ENCODE results near the gene C15orf39.
"Not testable (repeated sequence)": the region's sequence is repeated elsewhere in the genome, so short reads cannot be mapped to it uniquely, and the experiment has no call there.

C15orf39 gene

GRCh38 chr15:75227663-75228280, 26.1 kb downstream of the C15orf39 start:
- DNase-seq (ENCODE audit: low read depth, low spot score) = no peak
- no peak overlapping the region for H3K27ac ChIP-seq

GRCh38 chr15:75228787-75229186, 27.1 kb downstream of the C15orf39 start:
- H3K27ac ChIP-seq = no peak overlapping the region
- no peak for DNase-seq (ENCODE audit: low read depth, low spot score)

DNA sequence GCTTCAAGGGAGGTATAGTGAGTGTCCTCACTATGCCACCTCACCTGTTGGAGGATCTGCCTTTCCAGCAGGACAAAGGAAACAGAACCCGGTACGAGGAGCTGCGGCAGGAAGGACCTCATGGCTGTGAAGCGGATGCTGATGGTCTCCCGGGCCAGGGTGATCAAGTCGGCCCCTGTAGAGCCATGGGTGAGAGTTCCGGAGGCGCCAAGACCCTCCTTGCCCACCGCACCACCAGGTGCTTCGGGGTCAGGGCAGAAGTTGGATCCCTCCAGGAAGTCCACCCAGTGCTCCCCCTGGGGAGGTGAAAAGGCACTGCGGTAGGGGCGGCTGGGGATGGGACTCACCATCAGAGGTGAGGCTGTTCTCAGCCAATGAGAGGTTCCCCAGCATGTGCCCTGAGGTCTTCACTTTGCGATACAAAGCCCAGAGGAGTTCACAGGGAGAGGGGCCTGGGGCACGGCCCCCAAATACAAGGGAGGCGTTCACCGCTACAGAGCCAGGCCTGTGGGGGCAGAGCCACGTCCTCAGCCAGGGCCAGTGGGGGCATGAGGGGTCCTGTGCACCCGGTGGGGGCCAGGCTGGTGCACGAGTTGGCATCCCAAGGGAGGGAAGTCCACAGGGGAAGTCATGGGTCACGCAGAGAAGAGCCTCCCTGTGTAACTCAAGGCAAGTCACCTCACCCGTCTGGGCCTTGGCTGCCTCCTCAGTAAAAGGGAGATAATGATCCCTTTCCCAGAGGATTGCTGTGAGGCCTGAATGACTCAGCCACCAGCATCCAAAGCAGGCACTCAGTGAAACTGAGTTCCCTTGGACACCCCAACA, 27.7 kb downstream of the C15orf39 start:
- no peak for DNase-seq (ENCODE audit: low read depth, low spot score)

GRCh38 chr15:75230016-75230343, 28.3 kb downstream of the C15orf39 start:
- DNase-seq (ENCODE audit: low read depth, low spot score) = no peak
- no peak overlapping the region for H3K27ac ChIP-seq

More for the DNA sequence above, 27.7 kb downstream of the C15orf39 start:
- no peak overlapping the region for H3K27ac ChIP-seq

- DNase-seq (ENCODE audit: low read depth, low spot score) = no peak
- no peak overlapping the region for H3K27ac ChIP-seq
Observed at GRCh38 chr15:75230551-75231371, 29.1 kb downstream of the C15orf39 start.

- no peak overlapping the region for H3K27ac ChIP-seq
- no peak for DNase-seq (ENCODE audit: low read depth, low spot score)
Observed at GRCh38 chr15:75231836-75232235, 30.2 kb downstream of the C15orf39 start.

DNA sequence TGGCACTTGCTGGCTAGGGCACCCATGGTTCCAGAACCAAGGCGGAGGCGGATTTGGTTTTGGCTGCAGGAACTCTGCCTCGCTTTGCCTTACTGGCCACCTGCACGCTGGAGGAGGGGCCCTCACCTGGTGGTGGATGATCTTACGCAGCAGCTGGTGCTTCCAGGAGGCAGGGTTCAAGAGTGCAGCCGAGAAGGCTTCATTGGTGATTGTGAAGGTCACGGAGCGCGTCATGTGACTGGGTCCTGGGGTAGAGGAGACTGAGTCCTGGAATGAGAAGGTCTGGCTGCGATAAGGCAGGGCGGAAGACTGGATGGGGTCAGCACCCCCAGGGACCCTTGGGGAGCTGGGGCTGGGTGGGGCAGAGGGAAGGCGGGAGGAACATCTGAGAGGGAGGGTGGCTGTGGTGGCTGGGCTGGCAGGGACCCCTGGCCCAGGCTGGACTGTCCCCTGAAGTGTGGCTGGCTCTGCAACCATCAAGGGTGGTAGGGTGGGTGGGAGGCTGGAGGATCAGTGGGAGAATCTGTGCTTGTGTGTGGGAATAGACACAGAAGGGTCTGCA, 30.7 kb downstream of the C15orf39 start:
- H3K27ac ChIP-seq = no peak overlapping the region
- DNase-seq (ENCODE audit: low read depth, low spot score) = no peak

- no peak for DNase-seq (ENCODE audit: low read depth, low spot score)
- no peak overlapping the region for H3K27ac ChIP-seq
Observed at GRCh38 chr15:75232826-75233503, 31.3 kb downstream of the C15orf39 start.

- no peak for DNase-seq (ENCODE audit: low read depth, low spot score)
- no peak overlapping the region for H3K27ac ChIP-seq
Observed at GRCh38 chr15:75233504-75234190, 32.0 kb downstream of the C15orf39 start.

GRCh38 chr15:75234191-75234810, 32.6 kb downstream of the C15orf39 start:
- H3K27ac ChIP-seq = no peak overlapping the region
- DNase-seq (ENCODE audit: low read depth, low spot score) = no peak

GRCh38 chr15:75235051-75235673, 33.5 kb downstream of the C15orf39 start:
- DNase-seq (ENCODE audit: low read depth, low spot score) = no peak
- H3K27ac ChIP-seq = no peak overlapping the region

DNA sequence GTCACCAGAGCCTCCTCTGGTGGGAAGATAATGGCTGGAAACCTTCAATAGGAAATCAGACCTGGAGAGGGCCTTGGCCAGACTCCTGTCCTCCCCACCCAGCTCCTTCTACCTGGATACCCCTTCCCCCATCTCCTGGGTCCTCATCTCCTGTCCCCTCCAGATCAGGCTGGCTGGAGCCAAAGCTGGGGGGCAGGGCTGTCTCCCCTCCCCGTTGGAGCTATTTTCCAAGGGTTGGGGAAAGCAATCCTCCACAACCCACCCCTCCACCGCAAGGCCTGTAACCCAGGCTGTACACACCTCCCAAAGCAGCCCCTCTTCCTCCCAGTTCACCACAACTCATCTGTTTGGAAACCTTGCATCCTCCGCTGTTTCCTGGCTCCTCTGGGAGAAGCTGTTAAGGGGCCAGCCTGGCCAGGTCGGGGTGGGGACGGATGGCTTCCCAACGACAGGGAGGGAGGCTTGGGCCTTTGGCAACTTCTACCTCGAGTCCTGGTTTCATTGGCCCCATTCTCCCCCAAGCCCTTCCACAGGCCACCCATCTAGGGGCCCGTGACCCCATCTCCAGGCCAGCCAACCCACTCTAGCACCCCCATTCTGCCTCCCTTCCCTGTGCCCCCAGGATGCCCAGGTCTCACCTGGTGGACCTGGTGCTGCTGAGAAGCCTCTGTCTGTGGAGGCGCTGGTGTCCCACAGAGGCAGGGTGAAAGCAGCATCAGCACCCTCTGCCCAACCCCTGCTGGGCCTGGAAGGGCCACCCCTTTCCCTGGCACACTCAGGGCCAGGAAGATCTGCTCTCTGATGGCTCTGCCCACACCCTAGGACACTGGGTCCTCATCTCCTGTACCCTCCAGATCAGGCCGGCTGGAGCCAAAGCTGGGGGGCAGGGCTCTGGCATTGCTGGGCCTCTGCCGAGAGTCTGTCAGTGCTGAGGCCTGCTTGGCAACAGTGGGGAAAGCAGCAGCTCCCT, 34.4 kb downstream of the C15orf39 start:
- no peak overlapping the region for H3K27ac ChIP-seq
- no peak for DNase-seq (ENCODE audit: low read depth, low spot score)

DNA sequence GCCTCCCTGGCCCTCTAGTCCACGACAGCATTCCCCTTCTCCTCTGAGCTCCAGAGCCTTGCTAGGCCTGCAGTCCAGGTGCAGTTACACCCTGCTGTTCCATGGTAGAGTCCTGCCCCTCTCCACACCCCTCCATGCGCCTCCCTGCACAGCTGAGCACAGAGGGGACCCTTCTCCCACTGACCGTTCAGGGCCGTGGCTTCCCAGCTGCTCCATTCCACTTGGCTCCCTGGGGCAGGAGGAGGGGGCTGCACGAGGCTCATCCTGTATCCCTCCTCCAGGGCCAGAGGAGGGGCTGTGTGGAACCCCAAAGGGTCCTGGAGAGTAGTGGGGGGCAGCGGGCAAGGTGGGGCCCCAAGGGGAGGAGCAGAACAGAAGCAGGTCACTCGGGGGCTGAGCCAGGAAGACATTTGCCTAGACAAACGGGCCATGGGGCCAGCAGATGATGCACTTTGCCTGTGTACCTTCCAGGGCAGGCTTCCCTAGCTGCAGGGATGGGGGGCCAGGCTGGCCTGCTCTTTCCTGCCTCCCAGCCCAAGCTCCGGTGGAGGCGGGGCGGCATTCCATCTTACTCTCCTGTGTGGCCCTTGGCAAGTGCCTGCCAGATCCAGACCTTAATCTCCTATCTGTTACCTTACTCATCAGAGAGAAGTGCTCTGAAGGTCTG, 35.8 kb downstream of the C15orf39 start:
- DNase-seq (ENCODE audit: low read depth, low spot score) = no peak
- no peak overlapping the region for H3K27ac ChIP-seq

GRCh38 chr15:75238150-75238549, 36.5 kb downstream of the C15orf39 start:
- DNase-seq (ENCODE audit: low read depth, low spot score) = no peak
- no peak overlapping the region for H3K27ac ChIP-seq

DNA sequence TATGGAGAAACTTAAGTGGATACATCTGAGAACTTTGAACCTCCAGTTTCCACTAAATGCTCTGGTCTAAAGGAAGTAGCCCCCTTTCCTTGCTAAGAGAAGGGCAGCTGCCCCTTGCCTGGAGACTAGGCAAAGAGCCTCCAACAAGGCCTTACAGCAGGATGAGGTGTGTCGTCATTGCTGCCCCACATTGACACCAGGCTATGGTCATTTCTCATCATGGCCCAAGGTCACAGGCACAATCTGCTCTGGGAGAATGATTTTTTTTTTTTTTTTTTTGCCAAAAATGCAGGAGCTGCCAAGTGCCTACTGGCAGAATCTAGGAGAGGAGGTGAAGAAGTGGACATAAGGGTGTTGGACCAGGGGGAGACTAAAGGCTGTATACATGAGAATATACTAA, 44.1 kb downstream of the C15orf39 start:
- not testable (repeated sequence) for DNase-seq (ENCODE audit: low read depth, low spot score); H3K27ac ChIP-seq

DNA sequence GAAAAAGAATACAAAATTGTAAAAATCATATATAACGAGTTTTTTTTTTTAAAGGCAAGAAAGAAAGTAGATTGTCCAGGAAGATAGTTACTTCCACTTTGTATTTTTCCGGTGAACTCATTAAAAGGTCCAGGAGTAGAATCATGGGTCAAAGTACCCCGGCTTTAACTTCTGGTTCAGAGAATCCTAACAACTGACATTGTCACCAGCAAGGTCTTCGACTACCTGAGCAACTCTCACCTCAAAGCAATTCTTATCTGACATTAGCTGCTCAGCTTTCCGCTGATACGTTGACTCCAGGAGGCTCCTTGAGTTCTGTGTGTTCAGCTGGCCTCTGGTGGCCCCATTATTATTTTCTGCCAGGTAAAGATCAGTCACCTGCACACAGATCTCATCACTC, 47.3 kb downstream of the C15orf39 start:
- not testable (repeated sequence) for DNase-seq (ENCODE audit: low read depth, low spot score); H3K27ac ChIP-seq

DNA sequence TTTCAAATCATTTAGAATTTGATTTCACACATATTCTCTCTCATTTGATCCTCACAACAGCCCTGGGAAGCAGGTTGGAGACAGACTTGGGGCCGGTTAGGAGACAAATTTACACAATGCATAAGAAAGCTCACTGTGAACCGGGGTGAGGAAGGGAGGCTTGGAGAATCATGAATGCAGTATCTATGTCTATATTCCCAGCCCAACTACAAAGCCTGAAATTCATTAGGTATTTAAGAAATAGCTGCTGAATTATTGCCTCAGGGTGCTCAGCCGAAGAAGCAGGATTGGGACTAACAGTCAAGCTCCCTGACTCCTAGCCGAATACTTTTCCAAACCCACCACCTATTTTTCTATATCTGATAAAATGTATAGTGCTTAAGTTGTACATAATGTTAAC, 48.0 kb downstream of the C15orf39 start:
- no peak overlapping the region for H3K27ac ChIP-seq
- DNase-seq (ENCODE audit: low read depth, low spot score) = no peak
